Measurements from ENCODE around the gene ZNF587.
"Not testable (repeated sequence)": the region's sequence is repeated elsewhere in the genome, so short reads cannot be mapped to it uniquely, and the experiment has no call there.

ZNF587 gene

DNA sequence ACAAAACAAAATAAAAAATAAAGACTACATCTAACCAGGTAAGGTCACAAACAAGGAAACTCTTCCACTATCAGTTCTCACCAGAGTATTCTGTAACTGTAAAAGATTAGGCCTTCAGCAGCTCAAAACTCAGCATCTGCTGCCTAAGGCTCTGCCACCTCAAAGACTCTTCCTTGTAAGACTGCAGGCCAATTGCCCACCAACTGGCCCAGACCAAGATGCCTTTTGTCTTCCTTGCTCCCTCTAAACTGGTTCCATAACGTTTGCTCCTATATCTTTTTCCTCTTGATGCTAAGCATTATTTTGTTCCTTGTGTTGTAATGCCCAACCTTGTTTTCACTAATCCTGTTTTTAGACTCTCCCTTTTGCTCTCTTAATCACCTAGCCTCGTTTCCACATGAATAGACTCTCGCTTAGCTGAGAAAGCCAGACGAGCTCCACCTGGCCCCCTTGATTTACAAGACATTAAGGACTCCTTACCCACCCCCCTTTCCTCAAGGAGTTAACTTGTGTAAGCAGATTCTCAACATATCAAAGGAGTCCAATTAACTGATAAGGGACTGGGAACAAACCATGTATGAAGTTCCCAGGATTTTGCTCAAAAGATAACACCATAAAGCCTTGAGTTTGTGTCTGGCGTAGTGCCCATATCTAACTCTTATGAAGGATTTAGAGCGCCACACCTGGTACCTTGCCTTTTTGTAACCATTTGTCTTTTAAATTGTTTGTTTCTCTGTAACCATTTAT is 37.7 kb downstream of the ZNF587 start:
- DNase-seq (ENCODE audit: low read depth): no peak

DNA sequence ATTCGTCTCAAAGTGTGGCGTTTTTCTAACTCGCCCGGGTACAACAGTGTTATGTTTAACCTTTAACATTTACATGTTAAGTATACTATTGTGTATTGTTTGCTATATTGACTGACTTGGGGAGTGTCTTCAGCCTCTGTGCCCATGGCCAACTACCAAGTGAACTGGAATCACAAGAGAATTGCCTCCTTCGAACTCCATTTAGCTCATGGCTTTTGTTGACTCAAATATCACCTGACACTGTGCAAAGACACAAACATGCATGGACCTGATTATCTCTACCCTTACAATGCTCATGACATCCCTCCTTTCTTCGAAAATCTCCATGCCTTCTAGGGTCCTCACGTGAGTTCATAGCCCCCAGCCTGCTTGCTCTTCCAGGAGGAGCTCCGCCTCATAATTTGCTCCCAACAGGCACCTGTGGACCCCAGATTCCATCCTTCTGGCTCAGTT is 38.5 kb downstream of the ZNF587 start:
- no peak for DNase-seq (ENCODE audit: low read depth)

DNA sequence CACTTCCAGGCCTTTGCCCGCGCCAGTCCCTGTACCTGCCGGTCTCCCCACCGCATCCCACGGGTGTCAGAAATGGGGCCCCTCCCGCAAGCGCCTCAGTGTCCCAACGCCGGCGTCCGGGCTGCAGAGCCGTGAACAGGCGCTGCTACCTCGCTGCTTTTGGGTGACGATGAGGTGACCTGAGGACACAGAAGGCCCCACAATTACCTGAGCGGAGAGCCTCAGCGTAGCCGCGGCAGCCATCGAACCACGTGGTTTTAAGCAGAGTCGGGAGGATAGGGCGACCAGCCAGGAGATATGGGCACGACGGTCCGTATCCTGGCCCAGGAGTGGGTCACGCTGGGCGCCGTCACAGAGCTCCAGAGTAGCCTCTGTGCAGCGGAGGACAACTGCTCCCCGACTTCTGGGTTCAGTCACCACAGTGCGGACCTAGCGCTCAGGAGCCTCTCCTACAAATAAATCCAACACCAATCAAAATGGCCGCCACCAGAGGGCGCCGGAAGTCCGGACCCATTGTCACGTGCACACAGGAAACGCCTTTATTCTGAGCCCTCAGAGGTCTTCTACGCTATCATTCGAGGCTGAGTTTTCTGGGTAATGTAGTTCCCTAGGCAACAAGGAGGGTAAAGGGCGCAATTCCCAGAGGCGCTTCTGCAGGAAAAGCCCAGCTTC is 39.0 kb downstream of the ZNF587 start, which contains the start of gene ZNF814:
Gene ZNF814 (minus strand): TSS at position 478 of the 672 bp plus-strand sequence. CDS start 235 bp downstream, at position 243.
- DNase-seq (ENCODE audit: low read depth): peak; percentile 53

DNA sequence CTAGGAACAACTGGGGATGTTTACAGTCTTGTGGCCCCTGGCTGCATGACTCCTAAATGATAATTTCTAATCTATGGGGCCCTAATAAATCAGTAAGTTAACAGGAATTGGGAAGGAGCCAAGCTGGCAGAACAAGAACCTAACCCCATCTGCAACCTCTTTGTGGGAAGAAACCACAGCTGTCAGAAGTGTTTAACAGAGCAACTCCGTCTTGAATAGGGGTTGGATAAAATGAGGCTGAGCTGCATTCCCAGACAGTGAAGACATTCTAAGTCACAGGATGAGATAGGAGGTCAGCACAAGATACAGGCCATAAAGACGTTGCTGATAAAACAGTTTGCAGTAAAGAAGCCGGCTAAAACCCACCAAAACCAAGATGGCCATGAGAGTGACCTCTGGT is 41.0 kb downstream of the ZNF587 start:
- DNase-seq (ENCODE audit: low read depth): not testable (repeated sequence)

DNA sequence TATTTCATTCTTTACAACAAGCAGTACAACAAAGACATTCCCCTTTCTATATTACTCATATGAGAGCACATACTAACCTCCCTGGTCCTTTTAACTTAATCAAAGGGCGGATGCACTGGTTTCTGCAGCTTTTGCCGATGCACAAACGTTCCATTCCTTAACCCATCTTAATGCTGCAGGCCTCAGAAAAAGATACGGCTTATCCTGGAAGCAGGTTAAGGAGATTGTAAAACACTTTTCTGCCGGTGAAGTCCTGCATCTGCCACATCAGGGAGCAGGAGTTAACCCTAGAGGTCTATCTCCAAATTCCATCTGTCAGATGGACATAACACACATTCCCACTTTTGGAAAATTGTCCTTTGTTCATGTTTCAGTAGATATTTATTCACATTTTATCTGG is 50.7 kb downstream of the ZNF587 start:
- DNase-seq (ENCODE audit: low read depth): no peak

DNA sequence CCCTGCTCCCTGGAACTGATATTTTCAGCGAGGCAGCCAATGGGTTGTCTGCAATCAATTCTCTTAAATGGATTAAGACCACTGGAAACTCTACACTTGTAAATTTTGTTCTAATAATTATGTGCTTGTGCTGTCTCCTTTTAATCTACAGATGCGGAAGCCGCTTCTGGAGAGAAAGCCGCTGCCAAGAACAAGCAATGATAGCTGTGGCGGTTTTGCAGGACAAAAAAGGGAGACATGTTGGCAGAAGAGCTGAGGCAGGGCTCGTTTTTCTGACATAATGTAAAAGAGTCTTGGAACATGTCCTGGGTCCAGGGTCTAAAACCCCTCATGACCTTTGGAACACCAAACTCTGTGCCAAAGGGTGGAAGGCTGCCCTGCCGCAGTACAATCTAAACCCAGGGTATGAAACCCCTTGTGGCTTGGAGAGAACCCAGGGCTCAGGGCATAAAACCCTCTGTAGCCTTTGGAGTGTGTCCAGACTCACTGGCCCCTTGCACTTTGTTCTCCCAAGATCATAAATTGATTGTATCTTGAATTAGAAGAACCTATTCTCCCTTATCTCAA is 54.0 kb downstream of the ZNF587 start:
- DNase-seq (ENCODE audit: low read depth): no peak

DNA sequence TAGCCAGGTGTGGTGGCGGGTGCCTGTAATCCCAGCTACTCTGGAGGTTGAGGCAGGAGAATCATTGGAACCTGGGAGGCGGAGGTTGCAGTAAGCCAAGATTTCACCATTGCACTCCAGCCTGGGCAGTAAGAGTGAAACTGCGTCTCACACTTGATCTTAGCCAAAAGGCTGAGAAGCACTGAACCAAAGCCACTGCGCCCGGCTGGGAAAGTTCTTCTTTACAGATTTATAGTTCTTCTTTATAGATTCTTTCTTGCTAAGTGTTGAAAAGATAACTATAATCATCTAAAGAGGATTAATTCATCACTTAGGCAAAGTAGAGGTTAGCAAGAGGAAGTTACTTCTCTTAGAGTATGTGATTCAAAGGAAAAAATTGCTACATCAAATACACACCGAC is 55.6 kb downstream of the ZNF587 start:
- no peak for DNase-seq (ENCODE audit: low read depth)

DNA sequence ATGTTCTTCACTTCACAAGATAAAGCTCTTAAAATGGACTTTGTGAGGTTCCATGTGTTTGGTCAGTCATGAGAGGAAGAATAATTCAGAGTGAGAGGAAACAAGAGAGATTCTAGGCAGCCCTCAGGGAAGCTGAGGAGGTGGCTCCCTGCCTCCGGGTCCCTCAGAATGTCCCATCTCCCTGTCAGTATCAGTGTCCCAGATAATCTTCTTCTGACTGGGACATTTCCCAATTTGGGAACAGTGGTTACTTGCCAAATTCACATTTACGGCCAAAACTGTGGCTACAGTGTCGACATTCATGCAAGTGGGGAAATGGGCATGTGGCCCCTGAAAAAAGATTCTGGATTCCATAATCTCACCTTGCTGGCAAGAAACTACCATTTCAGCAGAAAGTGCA is 57.7 kb downstream of the ZNF587 start:
- DNase-seq (ENCODE audit: low read depth): no peak

DNA sequence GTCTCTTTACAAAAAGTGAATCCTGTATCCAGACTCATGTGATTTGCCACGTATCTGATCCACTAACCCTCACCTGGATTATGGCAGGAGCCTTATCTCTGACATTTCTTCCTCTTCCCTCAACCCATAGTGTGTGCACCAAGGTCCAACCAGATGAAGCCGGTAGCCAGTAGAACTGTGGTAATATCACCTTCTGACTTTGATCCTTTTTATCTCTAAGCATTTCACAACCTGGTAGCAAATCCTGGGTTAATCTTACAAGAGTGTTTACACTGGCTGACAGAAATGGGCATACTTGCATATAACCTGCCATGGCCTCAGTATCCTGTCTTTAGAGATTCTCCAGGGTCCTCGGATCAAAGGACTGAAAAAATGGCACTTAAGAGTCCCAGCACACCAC is 64.9 kb downstream of the ZNF587 start:
- DNase-seq (ENCODE audit: low read depth): no peak
